Spinal cord (tissue), 10 donors: ENCODE measurements around the gene SRP68. TPM values are rescaled to one million over a fixed set of nuclear protein-coding genes. Genes with fewer than 3 reads are reported as not detected.

Experiments used
- DNase-seq, 6 donors: peaks; one replicate each; pipeline versions ENCODE4 v3.0.0 to v3.0.0-alpha.2; 2013 to 2015; ENCODE audit warnings: low spot score in 6 of 6, low read depth in 4 of 6
- H3K27ac ChIP-seq: one replicate; pipeline ENCODE4 v1.5.1; 2013; ENCODE audit warnings: low read depth, low read length, control low read depth
- H3K27me3 ChIP-seq: one replicate; pipeline ENCODE4 v1.6.1; 2013; ENCODE audit warnings: low read length; ENCODE audit not compliant: control insufficient read depth, insufficient read depth
- H3K36me3 ChIP-seq: one replicate; pipeline ENCODE4 v1.6.1; 2013; ENCODE audit warnings: low read length; ENCODE audit not compliant: control insufficient read depth, insufficient read depth
- H3K4me1 ChIP-seq: one replicate; pipeline ENCODE4 v1.6.1; 2013; ENCODE audit warnings: low read length; ENCODE audit not compliant: control insufficient read depth, insufficient read depth
- H3K4me3 ChIP-seq: one replicate; pipeline ENCODE4 v1.5.1; 2013; ENCODE audit warnings: low read depth, low read length, control low read depth
- H3K9me3 ChIP-seq: one replicate; pipeline ENCODE4 v1.6.1; 2013; ENCODE audit warnings: low read length; ENCODE audit not compliant: control insufficient read depth, insufficient read depth
- WGBS: methylation state at CpG from one replicate; pipeline ENCODE4 v1.1.5; 2013; ENCODE audit warnings: missing lambda C conversion rate; ENCODE audit not compliant: insufficient coverage; 5-methylcytosine and 5-hydroxymethylcytosine counted together
- polyA plus RNA-seq, 2 donors: library from polyadenylated mRNA; unstranded; fragments of 120-200 nt; gene quantifications; one replicate each; pipeline ENCODE4 v1.2.1, GENCODE V29; 2013; ENCODE audit not compliant: insufficient read length in 2 of 2
- total RNA-seq, 2 donors: library from RNA; depleted of rRNA in 1 of 2; stranded (reverse); fragments of 120-200 nt in 1 of 2; fragments of >200 nt in 1 of 2; gene quantifications; one replicate each; pipeline versions ENCODE4 v1.2.3 to v1.2.4, GENCODE V29; 2013 to 2014
- donor health status: healthy.

Gene SRP68
- total and polyA plus RNA-seq, 4 donors, result 31.4 to 63.7 (median 51.1) TPM

DNA sequence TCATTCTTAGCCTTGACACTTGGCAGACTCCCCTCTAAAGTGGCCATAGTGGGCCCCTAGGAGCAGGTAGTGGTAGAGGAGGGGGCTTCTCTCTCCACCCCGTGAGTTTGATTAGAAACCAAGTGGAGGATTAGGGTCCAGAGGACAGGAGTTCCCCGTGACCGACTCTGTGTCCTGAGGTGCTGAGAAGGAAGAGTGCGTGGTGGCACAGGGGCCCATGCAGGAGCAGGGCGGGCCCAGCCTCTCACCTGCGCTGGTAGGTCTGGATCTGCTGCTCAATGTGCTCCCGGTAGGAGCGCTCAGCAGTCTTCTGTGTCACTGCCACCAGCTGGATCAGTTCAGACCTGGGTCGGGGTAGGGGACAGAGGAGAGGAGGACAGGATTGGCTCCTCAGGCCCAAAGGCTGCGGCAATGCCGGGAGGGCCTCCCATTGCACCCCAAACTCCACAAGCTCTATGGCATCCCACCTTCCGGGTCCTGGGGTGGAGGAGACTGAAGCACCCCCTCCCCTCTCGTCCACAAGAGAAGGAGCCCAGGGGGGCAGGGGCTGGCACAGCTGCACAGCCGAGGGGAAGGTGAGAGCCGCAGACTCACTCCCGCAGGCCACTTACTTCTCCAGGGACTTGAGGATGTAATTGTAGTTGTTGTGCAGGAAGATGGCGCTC is 12.9 kb upstream of the SRP68 start:
- 85% methylated on average over 10 of the region's 17 CpGs for WGBS
- H3K27ac ChIP-seq, result no peak overlapping the region
- peaks cover 91% of the 10 kb centered on the region for H3K36me3 ChIP-seq
- no peaks in the 10 kb centered on the region for H3K9me3 ChIP-seq
- H3K27me3 ChIP-seq, result peaks cover 3% of the 10 kb centered on the region
- no peak overlapping the region for H3K4me3 ChIP-seq
- H3K4me1 ChIP-seq, result peaks cover 22% of the 10 kb centered on the region
- DNase-seq, result no peak

DNA sequence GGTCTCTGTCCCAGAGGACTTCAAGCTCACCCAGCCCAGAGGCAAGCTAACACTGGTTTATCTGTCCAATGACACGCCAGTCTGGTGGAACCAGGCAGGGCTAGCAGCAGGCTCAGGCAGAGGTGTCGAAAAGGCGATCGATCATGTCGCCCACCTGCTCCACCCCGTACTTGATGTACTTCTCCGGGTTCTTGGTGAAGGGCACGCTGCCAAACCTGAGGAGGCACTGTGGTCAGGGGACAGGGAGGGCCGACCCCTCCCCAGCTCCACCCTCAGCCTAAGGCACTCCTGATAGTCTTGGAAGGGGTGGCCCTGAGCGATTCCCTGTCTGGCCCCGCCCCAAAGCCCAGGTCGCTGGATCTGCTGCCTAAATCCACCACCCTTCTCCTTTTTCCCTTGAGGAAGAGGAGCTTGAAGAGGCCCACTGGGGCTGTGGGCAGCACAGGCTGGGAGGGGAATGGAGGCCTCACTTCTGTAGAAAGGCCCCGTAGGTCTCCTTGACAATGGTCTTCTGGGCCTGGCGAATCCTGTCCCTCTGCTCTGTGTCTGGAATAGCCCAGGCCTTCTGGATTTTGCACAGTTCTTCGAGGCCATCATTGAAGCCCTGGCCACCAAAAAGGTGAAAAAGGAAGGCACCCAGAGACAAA is 11.3 kb upstream of the SRP68 start:
- 84% methylated on average over 11 of the region's 15 CpGs for WGBS
- H3K27ac ChIP-seq, result no peak overlapping the region
- no peaks in the 10 kb centered on the region for H3K9me3 ChIP-seq
- H3K27me3 ChIP-seq, result peaks cover 14% of the 10 kb centered on the region
- DNase-seq, result no peak
- H3K4me1 ChIP-seq, result peaks cover 33% of the 10 kb centered on the region
- peaks cover 75% of the 10 kb centered on the region for H3K36me3 ChIP-seq
- no peak overlapping the region for H3K4me3 ChIP-seq

DNA sequence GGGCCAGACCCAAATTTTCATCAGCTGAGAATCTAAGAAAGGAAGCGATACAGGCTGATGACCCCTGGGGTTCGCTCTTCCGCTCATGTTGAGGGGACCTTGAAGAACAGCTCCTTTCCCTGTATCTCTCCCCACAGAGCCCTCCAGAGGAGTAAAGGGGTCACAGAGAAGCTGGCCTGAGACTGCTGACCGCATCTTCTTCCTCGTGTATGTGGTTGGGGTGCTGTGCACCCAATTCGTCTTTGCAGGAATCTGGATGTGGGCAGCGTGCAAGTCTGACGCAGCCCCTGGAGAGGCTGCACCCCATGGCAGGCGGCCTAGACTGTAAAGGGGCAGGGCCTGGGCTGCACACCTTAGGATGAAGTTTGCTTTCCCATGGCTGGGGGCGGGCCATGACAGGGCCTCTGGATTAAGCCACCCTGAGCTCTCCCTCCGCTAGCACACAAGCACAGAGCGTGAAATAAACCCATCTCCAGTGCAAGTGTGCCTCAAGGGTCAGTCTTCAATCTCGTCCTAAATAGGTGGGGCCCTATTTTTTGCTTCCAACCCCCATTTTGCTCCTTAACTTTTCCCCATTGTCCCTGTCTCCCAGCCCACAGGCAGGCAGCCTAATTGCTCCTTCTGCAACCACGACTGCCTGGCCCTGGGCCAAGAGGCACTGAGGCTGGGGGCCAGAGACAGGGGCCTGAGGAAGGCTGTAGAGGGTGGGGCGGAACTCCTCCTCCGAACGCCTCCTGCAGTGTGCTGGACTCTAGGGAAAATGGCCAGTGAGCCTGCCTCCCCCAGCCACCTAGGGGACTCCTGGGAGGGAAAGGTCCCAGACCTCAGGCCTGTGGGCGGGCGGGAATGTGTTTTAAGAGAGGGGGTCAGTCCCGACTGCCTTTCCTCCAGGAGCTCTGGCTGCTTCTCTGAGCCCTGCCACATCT is 10.3 kb upstream of the SRP68 start:
- no peak overlapping the region for H3K27ac ChIP-seq
- H3K9me3 ChIP-seq, result no peaks in the 10 kb centered on the region
- H3K36me3 ChIP-seq, result peaks cover 65% of the 10 kb centered on the region
- peaks cover 33% of the 10 kb centered on the region for H3K4me1 ChIP-seq
- H3K27me3 ChIP-seq, result peaks cover 23% of the 10 kb centered on the region
- H3K4me3 ChIP-seq, result no peak overlapping the region
- peak in 2 of 6 donors; percentile 53 to 56 for DNase-seq
- 68% methylated on average over 15 of the region's 20 CpGs for WGBS

DNA sequence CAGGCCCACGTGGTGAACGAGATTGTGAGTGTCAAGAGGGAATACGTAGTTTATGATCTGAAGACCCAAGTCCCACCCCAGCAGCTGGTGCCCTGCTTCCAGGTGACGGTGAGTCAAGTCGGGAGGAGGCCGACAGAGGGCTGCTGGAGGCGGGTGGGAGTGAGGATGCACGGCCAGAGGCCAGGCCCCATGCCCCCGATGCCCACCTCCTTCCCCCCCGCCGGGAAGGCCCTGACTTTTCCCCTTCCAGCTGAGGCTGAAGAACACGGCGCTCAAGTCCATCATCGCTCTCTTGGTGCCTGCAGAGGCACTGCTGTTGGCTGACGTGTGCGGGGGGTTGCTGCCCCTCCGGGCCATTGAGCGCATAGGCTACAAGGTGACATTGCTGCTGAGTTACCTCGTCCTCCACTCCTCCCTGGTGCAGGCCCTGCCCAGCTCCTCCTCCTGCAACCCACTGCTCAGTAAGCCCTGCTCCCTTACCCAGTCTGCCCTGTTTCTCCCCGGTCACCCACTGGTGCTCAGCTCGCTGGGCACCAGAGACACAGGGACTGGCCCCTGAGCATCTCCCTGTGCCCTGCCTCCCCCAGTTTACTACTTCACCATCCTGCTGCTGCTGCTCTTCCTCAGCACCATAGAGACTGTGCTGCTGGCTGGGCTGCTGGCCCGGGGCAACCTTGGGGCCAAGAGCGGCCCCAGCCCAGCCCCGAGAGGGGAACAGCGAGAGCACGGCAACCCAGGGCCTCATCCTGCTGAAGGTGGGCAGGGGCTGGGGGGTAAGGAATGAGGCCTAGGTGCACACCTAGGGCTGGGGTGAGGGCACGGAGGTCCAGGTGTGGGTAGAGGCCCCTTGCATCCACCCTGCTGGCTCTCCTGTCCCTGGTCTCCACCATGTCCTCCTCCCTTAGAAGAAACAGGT is 9.2 kb upstream of the SRP68 start:
- Histone ChIP-seq H3K27me3 (peaks cover 34% of the 10 kb centered on the region), H3K4me3 (no peak overlapping the region), H3K36me3 (peaks cover 54% of the 10 kb centered on the region), H3K9me3 (no peaks in the 10 kb centered on the region), H3K27ac (no peak overlapping the region), H3K4me1 (peaks cover 42% of the 10 kb centered on the region)
- no peak for DNase-seq
- WGBS, result 81% methylated on average over 24 of the region's 27 CpGs

DNA sequence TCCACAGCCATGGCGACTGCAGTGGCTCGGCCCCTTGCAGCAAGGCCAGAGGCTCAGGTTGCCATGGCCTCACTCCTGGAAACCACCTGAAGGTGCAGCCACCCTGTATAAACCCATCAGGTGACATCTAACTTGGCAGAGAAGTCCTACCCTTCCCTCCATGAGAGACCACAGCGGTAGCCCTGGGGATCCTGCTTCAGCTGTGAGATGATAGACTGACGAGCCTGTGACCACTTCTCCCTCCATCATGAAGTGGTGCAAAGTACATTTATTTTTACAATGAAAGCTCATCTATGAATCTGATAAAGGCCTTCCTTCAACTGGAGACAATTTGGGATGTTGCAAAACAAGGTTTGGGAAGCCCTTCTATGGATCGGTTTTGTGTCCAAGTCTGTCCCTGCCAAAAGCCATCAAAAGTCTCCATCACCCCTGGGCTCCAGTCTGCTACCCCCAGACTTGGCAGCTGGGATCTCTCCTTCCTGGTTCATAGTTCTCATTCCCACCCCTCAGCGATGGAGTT is 8.5 kb upstream of the SRP68 start:
- Histone ChIP-seq H3K4me3 (no peak overlapping the region), H3K4me1 (peaks cover 49% of the 10 kb centered on the region), H3K27me3 (peaks cover 41% of the 10 kb centered on the region), H3K27ac (no peak overlapping the region), H3K9me3 (no peaks in the 10 kb centered on the region), H3K36me3 (peaks cover 47% of the 10 kb centered on the region)
- DNase-seq, result peak in 1 of 6 donors; percentile 18
- WGBS, result 70% methylated on average over 2 of the region's 6 CpGs

DNA sequence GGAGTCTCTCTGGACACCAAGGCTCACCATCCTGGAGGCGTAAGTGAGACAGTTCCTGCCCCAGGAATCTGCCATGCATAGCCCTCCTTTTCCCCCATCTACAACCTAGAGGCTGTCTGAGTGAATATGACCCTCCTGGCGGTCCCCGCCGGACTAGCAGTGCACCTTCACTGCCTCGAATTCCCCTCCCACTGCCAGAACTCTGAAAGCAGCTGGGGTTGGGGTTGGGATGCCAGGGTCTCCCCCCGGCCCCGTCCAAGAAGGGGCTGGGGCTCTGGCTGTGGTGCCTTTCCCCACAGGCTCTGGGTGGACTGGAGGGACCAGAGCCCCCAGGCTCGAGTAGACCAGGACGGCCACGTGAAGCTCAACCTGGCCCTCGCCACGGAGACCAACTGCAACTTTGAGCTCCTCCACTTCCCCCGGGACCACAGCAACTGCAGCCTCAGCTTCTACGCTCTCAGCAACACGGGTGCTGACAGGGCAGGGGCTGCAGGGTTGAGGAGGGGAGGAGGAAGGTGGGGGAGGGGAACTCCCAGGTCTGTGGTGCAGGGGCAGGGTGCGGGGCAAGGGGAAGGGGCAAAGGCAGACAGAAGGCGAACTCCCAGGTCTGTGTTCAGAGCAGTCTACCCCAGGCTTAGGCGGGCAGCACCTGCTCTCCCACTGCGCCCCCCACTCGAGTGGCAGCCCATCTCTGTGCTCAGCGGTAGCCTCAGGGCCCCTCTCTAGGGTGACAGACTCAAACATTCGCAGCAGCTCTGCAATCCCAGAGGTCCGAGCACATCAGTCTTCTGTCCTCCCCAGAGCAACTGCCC is 7.8 kb upstream of the SRP68 start:
- no peak overlapping the region for H3K4me3 ChIP-seq
- peak in 1 of 6 donors; percentile 69 for DNase-seq
- H3K4me1 ChIP-seq, result peaks cover 56% of the 10 kb centered on the region
- 2% methylated on average over 14 of the region's 23 CpGs for WGBS
- H3K27me3 ChIP-seq, result peaks cover 48% of the 10 kb centered on the region
- no peaks in the 10 kb centered on the region for H3K9me3 ChIP-seq
- H3K36me3 ChIP-seq, result peaks cover 40% of the 10 kb centered on the region
- H3K27ac ChIP-seq, result no peak overlapping the region

DNA sequence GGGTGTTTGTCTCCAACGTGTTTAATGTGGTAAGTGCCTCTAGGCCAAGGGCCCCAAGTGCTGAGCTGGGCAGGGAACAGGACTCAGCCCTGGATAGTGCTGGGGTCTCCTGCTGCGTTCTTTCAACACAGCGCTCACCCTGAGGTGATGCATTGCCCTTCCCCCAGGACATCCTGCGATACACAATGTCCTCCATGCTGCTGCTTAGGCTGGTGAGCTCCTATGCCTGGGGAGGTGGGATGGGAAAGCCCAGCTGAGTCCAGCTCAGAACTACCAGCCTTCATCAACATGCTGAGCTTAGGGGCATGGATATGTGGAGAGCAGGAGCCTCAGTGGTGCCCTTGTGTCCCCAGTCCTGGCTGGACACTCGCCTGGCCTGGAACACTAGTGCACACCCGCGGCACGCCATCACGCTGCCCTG is 7.2 kb upstream of the SRP68 start:
- H3K36me3 ChIP-seq, result peaks cover 34% of the 10 kb centered on the region
- 44% methylated on average over 8 of the region's 9 CpGs for WGBS
- peaks cover 54% of the 10 kb centered on the region for H3K27me3 ChIP-seq
- no peak overlapping the region for H3K4me3 ChIP-seq
- H3K9me3 ChIP-seq, result no peaks in the 10 kb centered on the region
- H3K27ac ChIP-seq, result no peak overlapping the region
- H3K4me1 ChIP-seq, result peaks cover 61% of the 10 kb centered on the region
- DNase-seq, result peak in 1 of 6 donors; percentile 19

DNA sequence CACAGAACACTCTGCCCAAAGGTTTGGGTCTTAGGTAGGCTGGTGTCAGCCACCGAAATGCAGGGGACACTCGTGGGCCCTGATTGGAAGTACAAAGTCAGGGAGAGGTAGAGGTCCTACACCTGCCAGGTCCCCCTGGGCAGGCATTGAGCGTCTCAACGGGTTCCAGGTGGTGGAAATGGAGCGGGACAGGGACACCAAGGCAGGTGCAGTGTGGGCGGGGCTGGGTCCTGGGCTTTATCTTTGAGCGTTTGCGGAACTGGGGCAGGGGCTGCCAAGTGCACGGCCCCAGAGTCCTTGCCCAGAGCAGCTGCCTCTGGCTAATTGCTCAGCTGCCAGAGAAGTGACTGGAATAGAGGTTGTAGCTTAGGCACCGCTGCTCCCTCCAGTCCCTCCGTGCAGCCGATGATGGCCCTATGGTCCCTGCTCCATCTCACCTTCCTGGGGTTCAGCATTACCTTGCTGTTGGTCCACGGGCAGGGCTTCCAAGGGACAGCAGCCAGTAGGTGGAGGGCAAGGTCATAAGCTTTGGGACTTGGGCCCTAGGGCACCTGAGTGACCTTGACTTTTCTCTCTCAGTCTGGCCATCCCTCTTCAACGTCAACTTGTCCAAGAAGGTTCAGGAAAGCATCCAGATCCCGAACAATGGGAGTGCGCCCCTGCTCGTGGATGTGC is 6.7 kb upstream of the SRP68 start, which contains the start of gene ZACN:
TSS of gene ZACN (plus strand) at position 323 of the 675 bp plus-strand sequence. CDS start at position 406, 83 bp downstream.
- no peak within 1 kb of the TSS for H3K4me3 ChIP-seq
- peaks cover 59% of the 10 kb centered on the region for H3K27me3 ChIP-seq
- H3K9me3 ChIP-seq, result no peaks in the 10 kb centered on the region
- no peak within 1 kb of the TSS for H3K27ac ChIP-seq
- H3K4me1 ChIP-seq, result peaks cover 65% of the 10 kb centered on the region
- 64% methylated on average over 17 of the region's 17 CpGs for WGBS
- no peak for DNase-seq
- peaks cover 29% of the 10 kb centered on the region for H3K36me3 ChIP-seq
